Parathyroid adenoma (tissue), 2 donors: ENCODE results near the gene MRPS25.
A peak's percentile ranks its signal among the peaks of the same experiment; 100 is the strongest.

Experiments used
- H2AFZ ChIP-seq: fragments of 300-600 bp; sonication (generic); one replicate; pipeline ENCODE4 v1.7.0; 2017; ENCODE audit warnings: antibody characterized with exemption, mild to moderate bottlenecking
- H3K27ac ChIP-seq: fragments of 300-600 bp; sonication (generic); one replicate; pipeline ENCODE4 v1.7.0; 2017
- H3K27me3 ChIP-seq: fragments of 300-600 bp; sonication (generic); one replicate; pipeline ENCODE4 v1.7.0; 2017; ENCODE audit warnings: low read length; ENCODE audit not compliant: control insufficient read depth, insufficient read depth
- H3K36me3 ChIP-seq: fragments of 300-600 bp; sonication (generic); one replicate; pipeline ENCODE4 v1.7.0; 2017; ENCODE audit warnings: low read length; ENCODE audit not compliant: control insufficient read depth, insufficient read depth
- H3K4me1 ChIP-seq: fragments of 300-600 bp; sonication (generic); one replicate; pipeline ENCODE4 v1.7.0; 2017; ENCODE audit warnings: control low read depth
- H3K4me2 ChIP-seq: fragments of 300-600 bp; sonication (generic); one replicate; pipeline ENCODE4 v1.7.0; 2017; ENCODE audit warnings: low read length
- H3K4me3 ChIP-seq: fragments of 300-600 bp; sonication (generic); one replicate; pipeline ENCODE4 v1.7.0; 2017; ENCODE audit warnings: low read depth, low read length
- H3K79me2 ChIP-seq: fragments of 300-600 bp; sonication (generic); one replicate; pipeline ENCODE4 v1.7.0; 2017; ENCODE audit warnings: control low read depth
- H3K9ac ChIP-seq: fragments of 300-600 bp; sonication (generic); one replicate; pipeline ENCODE4 v1.7.0; 2017; ENCODE audit warnings: mild to moderate bottlenecking
- H3K9me3 ChIP-seq: fragments of 300-600 bp; sonication (generic); one replicate; pipeline ENCODE4 v1.7.0; 2017; ENCODE audit warnings: low read length; ENCODE audit not compliant: control insufficient read depth
- CTCF ChIP-seq: fragments of 300-600 bp; sonication (generic); IDR thresholded peaks from one replicate; pipeline ENCODE4 v1.7.0; 2017; ENCODE audit warnings: antibody characterized with exemption, mild to moderate bottlenecking
- donor health status: primary hyperparathyroidism.

The MRPS25 gene

DNA sequence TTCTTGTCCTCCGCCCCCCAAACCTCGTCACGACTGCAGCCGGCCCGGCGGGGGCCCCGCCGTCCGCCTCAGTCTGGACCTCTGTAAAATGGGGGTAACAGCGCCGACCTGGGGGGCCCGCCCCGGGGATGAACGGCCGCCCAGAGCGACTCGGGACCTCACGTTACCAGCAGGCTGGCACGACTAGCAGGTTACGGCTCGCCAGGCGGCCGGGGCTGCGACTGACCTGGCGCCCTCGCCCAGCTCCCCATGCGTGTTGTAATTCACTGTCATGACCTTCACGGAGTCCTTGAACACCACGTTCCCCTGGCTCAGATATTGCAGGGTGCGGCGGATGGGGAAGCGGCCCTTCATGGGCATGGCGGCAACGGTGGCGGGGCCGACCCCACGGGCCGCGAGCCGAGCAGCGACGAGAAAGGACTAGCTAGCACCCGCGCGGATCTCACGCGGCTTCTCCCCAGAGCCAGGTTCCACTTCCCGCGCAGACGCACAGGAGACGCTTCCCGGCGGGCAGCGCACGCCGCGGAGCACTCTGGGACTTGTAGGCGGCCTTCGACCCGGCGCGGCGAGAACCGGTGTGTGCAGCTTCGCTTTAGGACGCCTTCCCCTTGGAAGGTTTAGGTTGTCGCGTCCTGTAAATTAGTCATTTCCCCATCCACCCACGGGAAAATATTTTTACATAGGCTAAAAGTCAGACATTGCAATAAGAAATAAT, at the start of gene MRPS25:
Gene MRPS25, minus strand, starts transcription at position 481 of the 715 bp plus-strand sequence. Its CDS starts 121 bp downstream, at position 360.
- H3K9ac ChIP-seq: peak within 1 kb of the TSS; percentile 93
- H3K36me3 ChIP-seq: no peaks in the 10 kb centered on the region
- H3K4me3 ChIP-seq: peak within 1 kb of the TSS; percentile 95
- H3K4me2 ChIP-seq: peak within 1 kb of the TSS; percentile 86
- H3K79me2 ChIP-seq: peaks cover 22% of the 10 kb centered on the region
- H3K4me1 ChIP-seq: peaks cover 9% of the 10 kb centered on the region
- H3K27ac ChIP-seq: peak within 1 kb of the TSS; percentile 78
- peak within 1 kb of the TSS; percentile 99 for H2AFZ ChIP-seq
- H3K9me3 ChIP-seq: no peaks in the 10 kb centered on the region
- TF ChIP-seq CTCF: no peak
- no peaks in the 10 kb centered on the region for H3K27me3 ChIP-seq

GRCh38 chr3:15113884-15114283, 48.8 kb upstream of the MRPS25 start:
- Histone ChIP-seq H3K4me3 (no peak overlapping the region), H3K27me3 (no peaks in the 10 kb centered on the region), H3K27ac (no peak overlapping the region), H2AFZ (no peak overlapping the region), H3K4me1 (no peaks in the 10 kb centered on the region), H3K4me2 (no peak overlapping the region), H3K79me2 (no peaks in the 10 kb centered on the region), H3K9me3 (no peaks in the 10 kb centered on the region), H3K36me3 (no peaks in the 10 kb centered on the region), H3K9ac (no peak overlapping the region)
- TF ChIP-seq CTCF: no peak

- H2AFZ ChIP-seq: no peak overlapping the region
- no peaks in the 10 kb centered on the region for H3K36me3 ChIP-seq
- no peaks in the 10 kb centered on the region for H3K4me1 ChIP-seq
- no peak overlapping the region for H3K4me3 ChIP-seq
- H3K27ac ChIP-seq: no peak overlapping the region
- no peaks in the 10 kb centered on the region for H3K27me3 ChIP-seq
- no peak overlapping the region for H3K9ac ChIP-seq
- H3K79me2 ChIP-seq: no peaks in the 10 kb centered on the region
- no peaks in the 10 kb centered on the region for H3K9me3 ChIP-seq
- TF ChIP-seq CTCF: no peak
- no peak overlapping the region for H3K4me2 ChIP-seq
These were observed 48.4 kb upstream of the MRPS25 start for GRCh38 chr3:15113471-15113870.

- H3K79me2 ChIP-seq: no peaks in the 10 kb centered on the region
- H3K9ac ChIP-seq: no peak overlapping the region
- no peaks in the 10 kb centered on the region for H3K27me3 ChIP-seq
- H3K9me3 ChIP-seq: no peaks in the 10 kb centered on the region
- no peak overlapping the region for H2AFZ ChIP-seq
- H3K27ac ChIP-seq: no peak overlapping the region
- H3K4me1 ChIP-seq: no peaks in the 10 kb centered on the region
- no peak for TF ChIP-seq CTCF
- H3K4me2 ChIP-seq: no peak overlapping the region
- no peak overlapping the region for H3K4me3 ChIP-seq
- H3K36me3 ChIP-seq: no peaks in the 10 kb centered on the region
These were observed 46.9 kb upstream of the MRPS25 start for GRCh38 chr3:15112011-15112410.

DNA sequence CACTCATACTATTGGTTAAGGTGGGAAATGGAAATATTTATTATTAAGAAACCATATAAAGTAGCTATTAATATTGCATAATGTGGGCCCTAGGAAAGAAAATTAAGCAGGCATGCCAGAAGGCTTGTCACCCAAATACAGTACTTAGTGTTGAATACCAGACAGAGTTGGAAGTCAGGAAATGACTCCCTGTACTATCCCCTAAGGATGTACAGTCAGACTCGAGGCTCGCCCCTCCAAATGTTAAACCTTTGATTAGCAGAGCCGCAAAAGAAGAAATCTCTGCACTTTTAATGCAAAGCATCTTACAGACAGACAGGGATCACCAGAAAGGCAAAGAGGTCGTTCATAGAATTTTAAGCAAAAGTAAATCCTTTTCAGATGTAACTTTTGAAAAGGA, 45.1 kb upstream of the MRPS25 start:
- Histone ChIP-seq H3K4me1 (no peaks in the 10 kb centered on the region), H3K27me3 (no peaks in the 10 kb centered on the region), H3K79me2 (no peaks in the 10 kb centered on the region), H3K27ac (no peak overlapping the region), H3K9ac (no peak overlapping the region), H3K9me3 (no peaks in the 10 kb centered on the region), H3K4me2 (no peak overlapping the region), H3K4me3 (no peak overlapping the region), H2AFZ (no peak overlapping the region), H3K36me3 (no peaks in the 10 kb centered on the region)
- TF ChIP-seq CTCF: no peak
